PC-3 (cell line): ENCODE results near the gene KRT82.

Source experiments
- EZH2 ChIP-seq: fragments of 300-600 bp; sonication (generic); IDR thresholded peaks from one replicate; pipeline ENCODE4 v1.6.1; 2017; ENCODE audit warnings: antibody characterized with exemption, mild to moderate bottlenecking, low read length; ENCODE audit not compliant: unreplicated experiment
- TF ChIP-seq, protein P1 (sequence below): fragments of 300-600 bp; sonication (generic); conservative IDR thresholded peaks from 2 replicates; pipeline ENCODE4 v1.5.1; 2017; ENCODE audit warnings: antibody characterized with exemption, low read depth, mild to moderate bottlenecking, low read length

DNA sequence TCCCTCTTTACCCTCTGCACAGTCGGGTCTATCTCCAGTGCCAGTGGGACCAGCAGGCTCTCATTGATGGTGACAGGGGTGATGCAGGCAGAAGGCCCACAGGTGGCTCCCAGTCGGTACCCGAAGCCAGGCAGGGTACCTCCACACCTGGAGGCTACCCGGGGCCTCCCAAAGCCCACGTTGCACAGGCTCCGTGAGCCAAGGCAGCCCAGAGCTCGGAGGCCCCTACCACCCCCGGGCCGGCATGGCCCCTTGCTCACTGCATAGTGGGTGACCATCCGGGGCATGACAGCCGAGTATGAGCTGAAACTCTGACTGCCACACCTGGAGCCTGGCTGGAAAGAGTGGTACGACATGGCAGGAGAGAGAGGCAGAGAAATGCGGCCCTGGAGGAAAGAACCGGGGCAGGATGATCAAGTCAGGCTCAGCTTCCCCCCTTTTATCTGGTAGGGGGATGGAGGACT, at the start of gene KRT82:
- TF ChIP-seq, protein P1, sequence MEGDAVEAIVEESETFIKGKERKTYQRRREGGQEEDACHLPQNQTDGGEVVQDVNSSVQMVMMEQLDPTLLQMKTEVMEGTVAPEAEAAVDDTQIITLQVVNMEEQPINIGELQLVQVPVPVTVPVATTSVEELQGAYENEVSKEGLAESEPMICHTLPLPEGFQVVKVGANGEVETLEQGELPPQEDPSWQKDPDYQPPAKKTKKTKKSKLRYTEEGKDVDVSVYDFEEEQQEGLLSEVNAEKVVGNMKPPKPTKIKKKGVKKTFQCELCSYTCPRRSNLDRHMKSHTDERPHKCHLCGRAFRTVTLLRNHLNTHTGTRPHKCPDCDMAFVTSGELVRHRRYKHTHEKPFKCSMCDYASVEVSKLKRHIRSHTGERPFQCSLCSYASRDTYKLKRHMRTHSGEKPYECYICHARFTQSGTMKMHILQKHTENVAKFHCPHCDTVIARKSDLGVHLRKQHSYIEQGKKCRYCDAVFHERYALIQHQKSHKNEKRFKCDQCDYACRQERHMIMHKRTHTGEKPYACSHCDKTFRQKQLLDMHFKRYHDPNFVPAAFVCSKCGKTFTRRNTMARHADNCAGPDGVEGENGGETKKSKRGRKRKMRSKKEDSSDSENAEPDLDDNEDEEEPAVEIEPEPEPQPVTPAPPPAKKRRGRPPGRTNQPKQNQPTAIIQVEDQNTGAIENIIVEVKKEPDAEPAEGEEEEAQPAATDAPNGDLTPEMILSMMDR = no peak
- TF ChIP-seq EZH2 = no peak
